GM12878 (cell line): ENCODE data around the gene DQX1. TPM values are rescaled to one million over a fixed set of nuclear protein-coding genes. Genes with fewer than 3 reads are reported as not detected.

Experiments
- ASH2L ChIP-seq: fragments of 300-600, 200-600 bp; sonication (generic); IDR thresholded peaks from 2 replicates; pipeline ENCODE4 v1.6.1; 2017; ENCODE audit warnings: low read depth, mild to moderate bottlenecking, borderline replicate concordance
- CHD1 ChIP-seq: IDR thresholded peaks from 2 replicates; pipeline ENCODE4 v1.6.1; 2012; ENCODE audit warnings: low read depth, low read length, improper control_type of control experiment
- E2F8 ChIP-seq: fragments of 450-650 bp; IDR thresholded peaks from 2 replicates; pipeline ENCODE4 v1.6.1; 2018; ENCODE audit warnings: mild to moderate bottlenecking, low read depth, moderate library complexity; ENCODE audit not compliant: partially characterized antibody
- FOS ChIP-seq: IDR thresholded peaks from 3 replicates; pipeline ENCODE4 v1.6.1; 2011; ENCODE audit warnings: borderline replicate concordance; ENCODE audit not compliant: insufficient read length; ENCODE audit errors: extremely low read depth
- GATAD2B ChIP-seq: fragments of 450-650 bp; conservative IDR thresholded peaks from 2 replicates; pipeline ENCODE4 v1.6.1; 2017; ENCODE audit warnings: low read depth, mild to moderate bottlenecking, moderate library complexity
- HDGF ChIP-seq: fragments of 450-650 bp; IDR thresholded peaks from 2 replicates; pipeline ENCODE4 v1.6.1; 2016; ENCODE audit warnings: antibody characterized with exemption
- KLF5 ChIP-seq: fragments of 450-650 bp; IDR thresholded peaks from 2 replicates; pipeline ENCODE4 v1.6.1; 2014; ENCODE audit warnings: mild to moderate bottlenecking; ENCODE audit not compliant: partially characterized antibody
- MAX ChIP-seq: IDR thresholded peaks from 2 replicates; pipeline ENCODE4 v1.6.1; 2012; ENCODE audit warnings: low read depth, low read length, improper control_type of control experiment
- MLLT1 ChIP-seq: fragments of 450-650 bp; IDR thresholded peaks from 2 replicates; pipeline ENCODE4 v1.6.1; 2016; ENCODE audit warnings: mild to moderate bottlenecking
- NKRF ChIP-seq: fragments of 450-650 bp; conservative IDR thresholded peaks from 2 replicates; pipeline ENCODE4 v1.6.1; 2017; ENCODE audit warnings: mild to moderate bottlenecking, moderate library complexity
- NRF1 ChIP-seq: conservative IDR thresholded peaks from 2 replicates; pipeline ENCODE4 v1.6.1; 2011; ENCODE audit warnings: mild to moderate bottlenecking, low read depth, low read length, improper control_type of control experiment
- POLR2AphosphoS2 ChIP-seq: IDR thresholded peaks from 2 replicates; pipeline ENCODE4 v1.6.1; 2011; ENCODE audit warnings: low read depth, mild to moderate bottlenecking, low read length, improper control_type of control experiment, moderate library complexity
- RBBP5 ChIP-seq: fragments of 200-600 bp; sonication (generic); conservative IDR thresholded peaks from 2 replicates; pipeline ENCODE4 v1.6.1; 2016
- STAT3 ChIP-seq: IDR thresholded peaks from 2 replicates; pipeline ENCODE4 v1.6.1; 2011; ENCODE audit warnings: low read depth, low read length, improper control_type of control experiment
- TBL1XR1 ChIP-seq: IDR thresholded peaks from 2 replicates; pipeline ENCODE4 v1.6.1; 2012; ENCODE audit warnings: low read depth, low read length, improper control_type of control experiment
- WRNIP1 ChIP-seq: IDR thresholded peaks from 2 replicates; pipeline ENCODE4 v1.6.1; 2011; ENCODE audit warnings: low read depth, low read length, improper control_type of control experiment, borderline replicate concordance
- ZNF592 ChIP-seq: fragments of 450-650 bp; IDR thresholded peaks from 2 replicates; pipeline ENCODE4 v1.6.1; 2017; ENCODE audit warnings: mild to moderate bottlenecking, moderate library complexity
- polyA plus RNA-seq, 11 experiments: library from polyadenylated mRNA; depleted of rRNA in 4 of 11; unstranded in 6 of 11; stranded (reverse) in 5 of 11; fragments of >200 nt; fragmentation: Nextera tagmentation in 4 of 11; fragmentation: Illumina TruSeq in 1 of 11; extraction: Ambion mirVana in 4 of 11; extraction: Trizol in 1 of 11; gene quantifications; 1 replicate in 1 of 11; 2 replicates in 10 of 11; pipeline versions ENCODE4 v1.2.1 to v1.2.3, GENCODE V29; 2011 to 2016; ENCODE audit warnings: inconsistent platforms in 2 of 11, missing spikeins in 2 of 11, low read depth in 1 of 11
- total RNA-seq, 4 experiments: library from RNA; depleted of rRNA in 3 of 4; stranded (reverse); fragments of >200 nt in 3 of 4; fragmentation: Illumina TruSeq in 1 of 4; extraction: Trizol in 1 of 4; gene quantifications; 2 replicates each; pipeline versions ENCODE4 v1.2.1 to v1.2.3, GENCODE V29; 2013 to 2021

DQX1 gene
- total and polyA plus RNA-seq, 10 of the 15 experiments (the other 5 are each of a cell fraction or from before 2014, with no cell fraction given) = 0.34 to 2.1 (median 0.86) TPM

GRCh38 chr2:74530239-74531187 is 4.5 kb upstream of the DQX1 start (continued):
- no peak for TF ChIP-seq E2F8
- TF ChIP-seq CHD1 = no peak
- TF ChIP-seq ZNF592 = no peak
- no peak for TF ChIP-seq RBBP5
- TF ChIP-seq NKRF = peak; percentile 91
- TF ChIP-seq FOS = no peak
- TF ChIP-seq STAT3 = no peak
- peak; percentile 76; the same call in 1 of the 2 replicates for TF ChIP-seq HDGF
- TF ChIP-seq MLLT1 = peak; percentile 64
- TF ChIP-seq MAX = peak; percentile 64; the same call in 1 of the 2 replicates
- peak; percentile 71; the same call in 1 of the 2 replicates for TF ChIP-seq POLR2AphosphoS2
- no peak for TF ChIP-seq TBL1XR1
- peak; percentile 10; the same call in 1 of the 2 replicates for TF ChIP-seq GATAD2B
- TF ChIP-seq KLF5 = no peak
- no peak for TF ChIP-seq NRF1
- TF ChIP-seq WRNIP1 = no peak
- no peak for TF ChIP-seq ASH2L
